CD4-positive, CD25-positive, alpha-beta regulatory T cell (primary cell): ENCODE results near the gene PLA2G4B. TPM values are rescaled to one million over a fixed set of nuclear protein-coding genes. Genes with fewer than 3 reads are reported as not detected.

Experiments
- ATAC-seq, 2 donors: fragments of 150-1000 bp; cut with Tn5 transposase; one replicate each; pipeline ENCODE4 v1.10.0; 2021; ENCODE audit warnings: low read depth in 2 of 2, moderate number of reproducible peaks in 2 of 2, moderate library complexity in 1 of 2
- DNase-seq, 3 donors: peaks; one replicate each; pipeline versions ENCODE4 v3.0.0 to v3.0.0-alpha.2; 2012 to 2022; ENCODE audit warnings: mixed read lengths in 1 of 3
- H3K27ac ChIP-seq: one replicate; pipeline ENCODE4 v1.7.0; 2013; ENCODE audit warnings: mild to moderate bottlenecking, low read length; ENCODE audit not compliant: insufficient read depth, poor library complexity, severe bottlenecking
- H3K27me3 ChIP-seq: one replicate; pipeline ENCODE4 v1.7.0; 2013; ENCODE audit warnings: low read length; ENCODE audit not compliant: control insufficient read depth, insufficient read depth
- H3K36me3 ChIP-seq: one replicate; pipeline ENCODE4 v1.7.0; 2013; ENCODE audit warnings: mild to moderate bottlenecking, low read length, moderate library complexity; ENCODE audit not compliant: control insufficient read depth, insufficient read depth
- H3K4me1 ChIP-seq: 2 replicates; pipeline ENCODE4 v1.7.0; 2013; ENCODE audit warnings: mild to moderate bottlenecking, low read length; ENCODE audit not compliant: insufficient read depth, control insufficient read depth, poor library complexity, severe bottlenecking
- H3K4me3 ChIP-seq: one replicate; pipeline ENCODE4 v1.7.0; 2013; ENCODE audit warnings: low read depth, mild to moderate bottlenecking, low read length, moderate library complexity
- H3K9me3 ChIP-seq, 2 experiments: 1 replicate in 1 of 2; 2 replicates in 1 of 2; pipeline ENCODE4 v1.7.0; 2013; ENCODE audit warnings: low read length in 2 of 2, mild to moderate bottlenecking in 1 of 2, moderate library complexity in 1 of 2; ENCODE audit not compliant: control insufficient read depth in 2 of 2
- H3K27ac Mint-ChIP-seq, 3 donors: one replicate each; pipeline ENCODE4 v1.8.0; 2020 to 2022; ENCODE audit warnings: mild to moderate bottlenecking in 3 of 3, mixed read lengths in 3 of 3, moderate library complexity in 2 of 3
- H3K27me3 Mint-ChIP-seq: one replicate; pipeline ENCODE4 v1.8.0; 2022; ENCODE audit warnings: mild to moderate bottlenecking, mixed read lengths
- H3K36me3 Mint-ChIP-seq: one replicate; pipeline ENCODE4 v1.8.0; 2020; ENCODE audit warnings: mixed read lengths
- H3K4me1 Mint-ChIP-seq, 4 donors: one replicate each; pipeline ENCODE4 v1.8.0; 2020 to 2022; ENCODE audit warnings: mixed read lengths in 4 of 4, mild to moderate bottlenecking in 1 of 4
- H3K4me3 Mint-ChIP-seq, 4 donors: one replicate each; pipeline ENCODE4 v1.8.0; 2020 to 2022; ENCODE audit warnings: mild to moderate bottlenecking in 4 of 4, mixed read lengths in 4 of 4, moderate library complexity in 3 of 4
- H3K9me3 Mint-ChIP-seq, 7 donors: one replicate each; pipeline ENCODE4 v1.8.0; 2020 to 2022; ENCODE audit warnings: mixed read lengths in 7 of 7, mild to moderate bottlenecking in 3 of 7, moderate library complexity in 2 of 7
- polyA plus RNA-seq, 4 donors: library from polyadenylated mRNA; unstranded; fragments of 300-500 nt; fragmentation: Illumina TruSeq; gene quantifications; one replicate each; pipeline ENCODE4 v1.2.3, GENCODE V29; 2021
- total RNA-seq: library from RNA; stranded (reverse); gene quantifications from one replicate; pipeline ENCODE4 v1.2.3, GENCODE V29; 2022

The PLA2G4B gene
- total and polyA plus RNA-seq, 5 donors from 2014 or later = 0.42 to 30.1 (median 2.3) TPM

DNA sequence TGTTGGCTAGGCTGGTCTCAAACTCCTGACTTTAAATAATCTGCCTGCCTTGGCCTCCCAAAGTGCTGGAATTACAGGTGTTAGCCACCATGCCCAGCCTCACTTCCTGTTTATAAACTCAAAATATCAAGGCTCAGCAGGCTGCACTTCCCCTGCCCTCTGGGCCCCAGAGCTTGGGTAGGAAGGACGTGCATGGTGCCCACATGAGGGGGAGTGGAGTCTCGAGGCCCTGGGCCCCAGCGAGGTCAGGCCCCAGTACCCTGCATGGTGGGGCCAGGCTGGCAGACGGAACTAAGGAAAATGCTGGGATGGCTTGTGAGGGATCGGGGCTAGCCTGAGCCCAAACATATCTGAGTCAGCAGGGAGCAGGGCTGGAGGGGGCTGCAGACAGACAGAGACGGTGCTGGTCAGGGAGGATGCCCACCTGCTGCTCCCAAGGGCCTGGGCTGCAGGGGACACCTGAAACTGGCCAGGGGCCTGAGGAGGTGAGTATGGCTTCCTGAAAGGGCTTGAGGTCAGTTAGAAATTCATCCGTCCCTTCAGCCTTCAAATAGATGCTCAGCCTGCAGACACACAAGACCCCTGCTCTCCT lies 50.1 kb downstream of the PLA2G4B start:
- Mint-ChIP-seq H3K27ac (peak overlapping the region; percentile 43 to 88 (median 81)), H3K36me3 (no peaks in the 10 kb centered on the region), H3K9me3 (peaks cover 0 to 2% (median 0%) of the 10 kb centered on the region in 7 donors), H3K27me3 (no peaks in the 10 kb centered on the region), H3K4me3 (peak overlapping the region in 1 of 4 donors; percentile 40), H3K4me1 (peaks cover 0 to 42% (median 18%) of the 10 kb centered on the region in 4 donors)
- Histone ChIP-seq H3K27ac (no peak overlapping the region), H3K4me3 (no peak overlapping the region), H3K9me3 (no peaks in the 10 kb centered on the region), H3K36me3 (no peaks in the 10 kb centered on the region), H3K4me1 (peaks cover 20% of the 10 kb centered on the region), H3K27me3 (no peaks in the 10 kb centered on the region)
- DNase-seq (peak in 1 of 3 donors; percentile 64), ATAC-seq (peak in 1 of 2 donors; percentile 32)

DNA sequence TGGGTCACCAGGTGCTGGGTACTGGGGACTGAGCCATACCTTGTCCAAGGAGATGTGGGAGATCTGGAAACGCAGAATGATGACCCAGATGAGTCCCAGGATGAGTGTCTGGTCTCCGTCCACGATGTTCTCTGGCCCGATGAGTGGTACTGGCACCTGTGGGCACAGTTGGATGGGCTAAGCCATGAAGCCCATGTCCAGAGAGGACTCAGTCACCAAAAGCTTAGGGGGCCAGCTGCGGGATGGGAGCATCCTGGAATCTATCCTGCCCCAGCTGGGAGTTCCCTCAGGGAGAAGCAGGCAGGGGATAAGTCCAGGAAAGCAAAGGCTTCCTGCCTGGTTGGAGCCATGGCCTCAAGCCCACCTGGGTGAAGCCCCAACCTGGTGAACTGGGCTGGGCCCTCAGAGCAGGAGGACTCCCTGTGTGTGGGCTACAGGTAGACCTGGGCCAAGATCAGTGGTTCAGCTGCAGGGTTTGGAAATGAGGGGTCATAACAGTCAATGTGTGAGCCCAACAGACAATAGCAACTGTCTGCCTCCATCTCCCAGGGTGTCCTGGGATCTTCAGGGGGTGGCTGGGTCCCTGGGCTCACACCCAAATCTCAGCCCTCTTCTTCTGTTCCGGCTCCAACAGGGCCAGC lies 51.5 kb downstream of the PLA2G4B start:
- peaks cover 0 to 55% (median 19%) of the 10 kb centered on the region in 4 donors for H3K4me1 Mint-ChIP-seq
- Histone ChIP-seq H3K27ac (no peak overlapping the region), H3K27me3 (no peaks in the 10 kb centered on the region), H3K4me3 (no peak overlapping the region), H3K4me1 (peaks cover 35% of the 10 kb centered on the region), H3K9me3 (no peaks in the 10 kb centered on the region), H3K36me3 (no peaks in the 10 kb centered on the region)
- H3K36me3 Mint-ChIP-seq = no peaks in the 10 kb centered on the region
- DNase-seq (no peak), ATAC-seq (no peak)
- H3K9me3 Mint-ChIP-seq = peaks cover 0 to 2% (median 0%) of the 10 kb centered on the region in 7 donors
- peak overlapping the region in 2 of 3 donors; percentile 59 to 81 for H3K27ac Mint-ChIP-seq
- no peak overlapping the region for H3K4me3 Mint-ChIP-seq
- H3K27me3 Mint-ChIP-seq = no peaks in the 10 kb centered on the region

DNA sequence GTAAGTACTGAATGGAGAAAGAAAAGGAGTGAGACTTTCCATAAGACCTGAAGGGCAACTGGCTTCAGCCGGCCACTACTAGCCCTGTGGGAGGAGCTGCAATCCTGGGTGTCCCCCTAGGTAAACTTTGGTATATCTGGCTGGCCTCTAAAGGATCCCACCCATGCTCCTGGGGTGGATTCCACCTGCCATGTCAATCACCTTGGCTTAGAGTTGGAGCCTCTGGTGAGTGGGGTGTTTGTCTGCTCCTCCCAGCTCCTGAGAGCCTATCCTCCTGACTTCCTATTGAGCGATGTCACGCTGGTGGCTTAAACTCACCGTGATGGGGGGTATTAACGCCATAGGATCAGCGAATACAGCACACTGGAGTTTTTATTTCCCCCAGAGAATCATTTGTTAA lies 52.6 kb downstream of the PLA2G4B start:
- no peak overlapping the region for H3K4me3 Mint-ChIP-seq
- H3K4me1 ChIP-seq = peaks cover 40% of the 10 kb centered on the region

DNA sequence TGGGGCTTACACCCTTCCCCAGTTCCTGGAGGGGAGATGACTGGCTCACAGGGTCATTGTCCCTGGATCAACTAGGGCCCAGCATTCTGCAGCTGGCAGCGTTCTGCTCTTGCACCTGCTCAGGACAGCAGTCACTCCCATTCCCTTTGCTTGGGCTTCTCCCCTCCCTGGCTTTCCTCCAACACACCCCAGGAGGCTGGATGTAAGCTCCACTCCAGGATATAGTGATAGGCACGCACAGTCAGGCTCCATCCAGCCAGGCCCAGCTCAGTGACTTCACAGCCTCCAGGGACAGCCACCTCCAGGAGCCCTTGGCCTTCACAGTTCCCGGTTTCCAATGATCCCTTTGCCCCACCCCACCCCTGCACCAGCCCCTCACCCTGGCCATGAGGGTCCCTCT lies 53.3 kb downstream of the PLA2G4B start:
- H3K4me3 ChIP-seq = no peak overlapping the region
- H3K36me3 ChIP-seq = no peaks in the 10 kb centered on the region
- H3K4me1 ChIP-seq = peaks cover 40% of the 10 kb centered on the region
- ATAC-seq (no peak), DNase-seq (no peak)
- H3K36me3 Mint-ChIP-seq = no peaks in the 10 kb centered on the region
- H3K9me3 ChIP-seq = no peaks in the 10 kb centered on the region
- H3K27ac ChIP-seq = no peak overlapping the region
- peak overlapping the region; percentile 91 to 98 (median 94) for H3K27ac Mint-ChIP-seq
- no peaks in the 10 kb centered on the region for H3K27me3 Mint-ChIP-seq
- H3K4me1 Mint-ChIP-seq = peaks cover 0 to 66% (median 26%) of the 10 kb centered on the region in 4 donors
- H3K27me3 ChIP-seq = no peaks in the 10 kb centered on the region
- peak overlapping the region in 2 of 4 donors; percentile 52 to 74 for H3K4me3 Mint-ChIP-seq
- H3K9me3 Mint-ChIP-seq = peaks cover 0 to 2% (median 0%) of the 10 kb centered on the region in 7 donors

More for the DNA sequence above, 52.6 kb downstream of the PLA2G4B start:
- Mint-ChIP-seq H3K9me3 (peaks cover 0 to 2% (median 0%) of the 10 kb centered on the region in 7 donors), H3K36me3 (no peaks in the 10 kb centered on the region), H3K4me1 (peaks cover 0 to 62% (median 25%) of the 10 kb centered on the region in 4 donors), H3K27ac (peak overlapping the region; percentile 43 to 81 (median 71)), H3K27me3 (no peaks in the 10 kb centered on the region)
- Histone ChIP-seq H3K27ac (no peak overlapping the region), H3K27me3 (no peaks in the 10 kb centered on the region), H3K36me3 (no peaks in the 10 kb centered on the region), H3K4me3 (no peak overlapping the region), H3K9me3 (no peaks in the 10 kb centered on the region)
- DNase-seq (no peak), ATAC-seq (no peak)

DNA sequence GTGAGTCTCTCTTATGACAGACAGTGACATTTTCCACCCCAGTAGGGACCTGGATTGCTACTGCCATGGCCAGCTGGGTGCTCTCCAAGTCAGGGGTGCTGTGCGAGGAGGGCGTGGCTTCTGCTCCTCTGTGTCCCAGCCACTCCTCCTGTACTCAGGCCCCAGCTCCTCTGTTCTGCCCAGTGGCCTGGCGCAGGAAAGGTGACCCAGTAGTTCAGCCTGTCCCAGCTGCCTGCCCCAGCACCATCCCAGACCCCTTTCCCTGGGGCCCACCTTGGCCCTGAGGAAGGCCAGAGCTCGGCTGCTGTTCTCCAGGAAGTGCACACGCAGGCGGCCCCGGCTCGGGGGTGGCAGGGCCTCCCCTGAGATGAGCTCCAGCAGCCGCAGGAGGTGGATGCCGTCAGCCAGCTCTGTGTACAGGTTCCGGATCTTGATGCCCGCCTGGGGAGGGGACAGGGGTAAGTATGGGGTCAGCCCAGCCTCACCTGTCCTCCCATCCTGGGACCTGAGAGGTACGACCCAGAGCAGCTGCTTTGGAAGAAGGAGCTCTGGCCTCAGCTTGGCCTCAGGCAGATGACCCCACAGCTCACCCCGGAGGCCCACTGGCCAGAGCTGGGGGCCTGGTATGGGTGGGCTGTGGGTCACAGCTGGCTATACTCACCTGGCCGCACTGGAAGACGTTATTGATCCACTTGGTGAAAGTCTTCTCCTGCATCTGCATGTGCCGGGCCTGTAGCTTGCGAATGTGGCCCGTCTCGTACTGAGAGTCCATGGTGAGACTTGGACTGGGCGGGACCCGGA lies 54.2 kb downstream of the PLA2G4B start:
- Mint-ChIP-seq H3K9me3 (no peaks in the 10 kb centered on the region), H3K27me3 (no peaks in the 10 kb centered on the region), H3K4me1 (peaks cover 0 to 67% (median 26%) of the 10 kb centered on the region in 4 donors), H3K27ac (peak overlapping the region; percentile 91 to 98 (median 94)), H3K4me3 (peak overlapping the region; percentile 32 to 81 (median 56)), H3K36me3 (no peaks in the 10 kb centered on the region)
- Histone ChIP-seq H3K27me3 (no peaks in the 10 kb centered on the region), H3K36me3 (no peaks in the 10 kb centered on the region), H3K9me3 (no peaks in the 10 kb centered on the region), H3K27ac (peak overlapping the region; percentile 65), H3K4me3 (no peak overlapping the region), H3K4me1 (peaks cover 39% of the 10 kb centered on the region)
- ATAC-seq = no peak
- DNase-seq = peak in 2 of 3 donors; percentile 33 to 54

DNA sequence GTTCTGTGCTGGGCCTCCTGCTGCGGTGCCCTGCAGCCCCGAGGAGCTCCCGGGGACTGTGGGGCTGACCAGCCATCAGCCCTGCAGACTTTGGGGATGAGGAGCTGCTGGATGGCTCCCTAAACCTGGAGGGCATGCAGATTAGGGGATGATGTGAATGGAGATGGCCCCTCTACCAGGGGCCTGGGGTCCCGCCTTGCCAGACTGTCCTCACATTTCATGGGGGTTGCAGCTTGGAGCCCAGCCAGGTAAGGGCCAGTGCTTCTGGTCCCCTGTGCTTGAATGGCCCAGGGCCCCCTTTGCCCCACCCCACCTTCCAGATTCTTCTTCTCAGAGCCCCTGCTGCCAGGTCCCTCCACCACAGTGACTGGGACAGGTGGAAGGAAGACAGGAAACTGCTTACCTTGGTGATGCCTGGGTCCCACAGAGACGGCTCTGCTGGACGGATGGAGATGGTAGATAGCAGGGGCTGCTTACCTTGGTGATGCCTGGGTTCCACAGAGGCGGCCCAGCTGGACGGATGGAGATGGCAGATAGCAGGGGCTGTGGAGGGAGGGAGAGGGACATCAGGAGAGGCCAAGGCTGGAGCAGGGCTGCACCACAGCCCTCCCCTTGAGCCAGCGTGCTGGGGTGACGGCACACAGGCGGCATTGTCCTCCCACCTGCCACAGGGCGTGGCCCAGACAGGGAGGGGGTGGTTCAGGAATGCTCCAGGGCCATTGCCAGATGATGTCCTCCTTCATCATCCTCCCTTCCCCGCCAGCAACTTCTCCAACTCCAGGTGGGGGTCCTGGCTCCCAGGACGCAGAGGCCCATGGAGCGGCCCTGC lies 55.0 kb downstream of the PLA2G4B start, which contains the start of gene SPTBN5:
TSS of gene SPTBN5 (minus strand) at position 632 of the 829 bp plus-strand sequence. CDS start at position 76, 556 bp downstream.
- peak within 1 kb of the TSS; percentile 97 to 99 (median 98) for H3K27ac Mint-ChIP-seq
- DNase-seq = no peak
- peak within 1 kb of the TSS; percentile 68 to 89 (median 82) for H3K4me3 Mint-ChIP-seq
- peaks cover 0 to 62% (median 23%) of the 10 kb centered on the region in 4 donors for H3K4me1 Mint-ChIP-seq
- Histone ChIP-seq H3K9me3 (no peaks in the 10 kb centered on the region), H3K27me3 (no peaks in the 10 kb centered on the region), H3K27ac (peak within 1 kb of the TSS; percentile 84), H3K4me1 (peaks cover 32% of the 10 kb centered on the region), H3K36me3 (no peaks in the 10 kb centered on the region), H3K4me3 (no peak within 1 kb of the TSS)
- no peaks in the 10 kb centered on the region for H3K9me3 Mint-ChIP-seq
- no peak for ATAC-seq
- H3K36me3 Mint-ChIP-seq = no peaks in the 10 kb centered on the region
- no peaks in the 10 kb centered on the region for H3K27me3 Mint-ChIP-seq
